ENCODE measurements around the gene HNRNPU.

Gene HNRNPU

GRCh38 chr1:244839656-244840055 is 24.7 kb downstream of the HNRNPU start:
- DNase-seq = no peak

- peak in 1 of 3 experiments; percentile 37 for DNase-seq
Observed at GRCh38 chr1:244837597-244838258, 26.6 kb downstream of the HNRNPU start.

- DNase-seq = no peak
Observed at GRCh38 chr1:244836584-244836983, 27.8 kb downstream of the HNRNPU start.

GRCh38 chr1:244836135-244836521 is 28.2 kb downstream of the HNRNPU start:
- peak in 2 of 3 experiments; percentile 72 to 85 for DNase-seq

GRCh38 chr1:244835276-244836134 is 28.8 kb downstream of the HNRNPU start, which contains the start of gene COX20:
TSS of gene COX20 (plus strand) at chr1:244835658. CDS start at chr1:244835715, 57 bp downstream.
- peak; percentile 89 to 99 (median 99) for DNase-seq

- peak; percentile 81 to 99 (median 84) for DNase-seq
Observed at GRCh38 chr1:244834543-244835275, 29.6 kb downstream of the HNRNPU start.

- DNase-seq = peak; percentile 58 to 94 (median 80)
Observed at GRCh38 chr1:244833734-244834542, 30.4 kb downstream of the HNRNPU start.

- peak in 1 of 3 experiments; percentile 32 for DNase-seq
Observed at GRCh38 chr1:244833260-244833659, 31.1 kb downstream of the HNRNPU start.

GRCh38 chr1:244830639-244831038 is 33.7 kb downstream of the HNRNPU start:
- DNase-seq = no peak

- no peak for DNase-seq
Observed at GRCh38 chr1:244826712-244827111, 37.6 kb downstream of the HNRNPU start.

- no peak for DNase-seq
Observed at GRCh38 chr1:244822878-244823277, 41.5 kb downstream of the HNRNPU start.

GRCh38 chr1:244821134-244821533 is 43.2 kb downstream of the HNRNPU start:
- DNase-seq = no peak

- DNase-seq = no peak
Observed at GRCh38 chr1:244820131-244820530, 44.2 kb downstream of the HNRNPU start.

- DNase-seq = no peak
Observed at GRCh38 chr1:244817415-244817894, 46.9 kb downstream of the HNRNPU start.

- no peak for DNase-seq
Observed at GRCh38 chr1:244815600-244816099, 48.7 kb downstream of the HNRNPU start.

GRCh38 chr1:244813327-244813726 is 51.0 kb downstream of the HNRNPU start:
- DNase-seq = no peak

GRCh38 chr1:244810221-244810620 is 54.1 kb downstream of the HNRNPU start:
- DNase-seq = no peak

GRCh38 chr1:244807138-244807537 is 57.2 kb downstream of the HNRNPU start:
- no peak for DNase-seq

GRCh38 chr1:244804841-244805240 is 59.5 kb downstream of the HNRNPU start:
- no peak for DNase-seq

- no peak for DNase-seq
Observed at GRCh38 chr1:244802556-244803239, 61.6 kb downstream of the HNRNPU start.

- DNase-seq = no peak
Observed at GRCh38 chr1:244802041-244802440, 62.3 kb downstream of the HNRNPU start.
